ENCODE data around the gene DNM3. TPM values are rescaled to one million over a fixed set of nuclear protein-coding genes. Genes with fewer than 3 reads are reported as not detected.
A peak's percentile ranks its signal among the peaks of the same experiment; 100 is the strongest.
"Not testable (repeated sequence)": the region's sequence is repeated elsewhere in the genome, so short reads cannot be mapped to it uniquely, and the experiment has no call there.

DNM3 gene
- 1 to 10 TPM; 1.7 to 2.3 TPM for total RNA-seq
- long read RNA-seq: 0 reads

DNA sequence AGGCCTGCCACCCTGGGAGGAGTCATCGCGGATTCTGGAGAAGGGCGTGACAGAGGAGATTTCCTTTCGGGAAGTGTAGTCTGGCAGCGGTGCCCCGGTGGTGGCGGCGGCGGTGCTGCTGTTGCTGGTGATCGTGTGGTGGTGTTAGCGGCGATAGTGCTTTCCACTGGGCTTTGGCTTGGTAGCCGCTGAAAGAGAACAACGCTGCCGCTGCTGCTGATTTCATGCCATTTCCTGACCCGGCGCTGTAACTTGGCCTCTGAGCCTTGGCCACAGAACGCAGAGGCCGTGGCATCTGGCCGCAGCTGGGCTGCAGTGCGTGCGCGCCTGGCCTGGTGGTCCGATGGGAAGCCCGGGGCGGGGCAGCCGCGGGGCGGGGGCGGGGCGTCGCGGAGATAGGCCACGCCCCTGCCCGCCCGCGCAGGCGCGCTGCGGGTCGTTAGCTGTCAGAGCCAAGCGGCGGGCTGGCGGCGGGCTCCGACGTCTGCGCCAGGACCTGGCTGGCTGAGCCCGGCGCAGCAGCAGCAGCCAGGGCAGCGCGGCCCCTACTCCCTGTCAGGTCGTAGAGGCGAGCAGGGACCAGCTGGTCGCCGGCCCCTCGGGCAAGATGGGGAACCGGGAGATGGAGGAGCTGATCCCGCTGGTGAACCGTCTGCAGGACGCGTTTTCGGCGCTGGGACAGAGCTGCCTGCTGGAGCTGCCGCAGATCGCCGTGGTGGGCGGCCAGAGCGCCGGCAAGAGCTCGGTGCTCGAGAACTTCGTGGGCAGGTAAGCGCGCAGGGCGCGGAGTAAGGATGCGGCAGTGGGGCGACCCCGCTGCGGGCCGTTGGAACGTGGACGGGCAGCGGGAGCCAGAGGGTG is at the start of gene DNM3:
TSS of gene DNM3 (plus strand) at position 449 of the 861 bp plus-strand sequence. CDS start at position 608, 159 bp downstream.
- peak; percentile 98 for ATAC-seq

DNA sequence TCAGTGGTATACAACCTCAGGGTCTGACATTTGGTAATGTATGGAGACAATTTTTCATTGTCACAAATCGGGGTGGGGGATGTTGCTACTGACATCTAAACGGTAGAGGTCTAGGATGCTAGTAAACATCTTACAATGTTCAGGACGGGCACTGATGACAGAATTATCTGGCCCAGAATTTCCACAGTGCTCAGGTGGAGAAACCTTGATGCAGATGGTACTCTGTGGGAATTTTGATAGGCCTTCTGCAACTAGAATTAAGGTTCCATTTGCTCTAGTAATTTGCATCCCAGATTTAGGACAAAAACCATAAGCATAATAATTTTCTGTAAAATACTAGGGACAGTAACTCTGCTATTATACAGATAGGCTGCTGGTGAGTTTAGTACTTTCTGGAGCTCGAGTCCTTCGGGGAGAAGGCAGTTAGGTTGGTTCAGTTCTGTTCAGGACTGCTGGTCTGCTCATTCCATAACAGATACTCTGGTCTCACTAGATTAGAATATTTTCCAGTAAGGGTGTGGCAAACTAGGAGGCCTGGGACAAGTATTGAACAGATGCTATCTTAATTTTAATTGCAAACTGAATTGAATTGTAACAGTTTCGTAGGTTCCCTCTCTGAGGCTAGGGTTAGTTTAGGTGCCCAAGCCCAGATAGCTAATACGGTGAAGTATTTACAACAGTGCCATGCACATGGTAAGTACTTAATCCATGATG is 48.5 kb upstream of the DNM3 start:
- no peak for ATAC-seq
- intact Hi-C loops (cut with DNase I, micrococcal nuclease): no loop called here
- DNase-seq: no peak

More for the DNA sequence above, at the start of gene DNM3:
- peak; percentile 63 to 81 for DNase-seq
- intact Hi-C loops (cut with DNase I, micrococcal nuclease): no loop called here

DNA sequence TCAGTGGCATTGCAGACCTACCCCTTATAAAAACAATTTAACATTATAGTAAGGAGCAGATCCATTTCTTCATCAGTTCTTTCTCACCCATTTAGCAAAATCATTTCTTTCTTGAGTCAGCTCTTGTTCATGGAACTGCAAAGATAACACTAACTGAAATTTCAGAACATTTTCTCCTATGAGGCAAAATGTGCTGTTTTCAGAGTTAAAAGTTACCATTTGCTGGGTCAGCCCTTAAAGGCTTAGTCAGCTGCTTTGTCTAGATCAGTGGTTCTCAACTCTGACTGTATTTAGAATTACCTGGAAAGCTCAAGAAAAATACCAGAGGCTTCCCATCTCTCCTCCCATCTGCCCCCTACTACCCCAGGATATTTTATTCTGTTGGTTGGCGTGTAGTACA is 47.7 kb upstream of the DNM3 start:
- DNase-seq: no peak
- intact Hi-C loops (cut with DNase I, micrococcal nuclease): no loop called here
- no peak for ATAC-seq

DNA sequence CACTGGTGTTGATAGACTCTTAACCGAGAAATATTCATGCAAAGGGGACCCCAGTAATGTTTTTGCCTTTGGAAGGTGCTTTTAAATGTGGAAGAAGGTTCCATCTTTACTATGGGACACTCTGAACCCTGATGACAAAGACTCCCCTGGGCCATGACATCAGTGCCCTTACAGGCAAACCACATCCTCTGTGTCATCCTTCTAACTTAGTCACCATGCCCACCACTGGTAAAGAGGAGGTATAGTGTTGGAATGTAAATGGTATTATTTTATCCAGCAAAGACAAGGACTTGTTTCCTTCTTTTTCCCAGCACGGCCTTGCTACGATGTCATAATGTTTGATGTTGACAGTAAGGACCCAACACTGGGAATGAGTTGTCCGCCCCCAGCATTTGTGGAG is 47.2 kb upstream of the DNM3 start:
- ATAC-seq (no peak), DNase-seq (no peak)

DNA sequence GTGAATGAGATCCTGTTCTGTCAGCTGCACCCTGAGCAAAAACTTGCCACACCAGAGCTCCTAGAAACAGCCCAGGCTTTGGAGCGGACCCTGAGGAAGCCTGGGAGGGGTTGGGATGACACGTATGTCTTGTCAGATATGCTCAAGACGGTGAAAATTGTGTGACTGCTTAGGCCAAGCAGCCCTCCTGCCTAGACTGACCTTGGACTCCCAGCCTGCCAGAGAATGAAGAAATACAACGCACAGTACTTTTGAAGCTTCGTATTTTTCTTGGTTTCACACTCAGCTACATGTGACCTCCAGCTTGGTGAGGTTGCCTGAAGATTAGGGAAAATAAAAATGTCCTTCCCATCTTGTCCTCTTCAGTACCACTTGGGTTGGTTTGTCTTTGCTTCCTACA is 44.7 kb upstream of the DNM3 start:
- ATAC-seq (no peak), DNase-seq (no peak)
- intact Hi-C loops (cut with DNase I, micrococcal nuclease): no loop called here

More for the DNA sequence above, 47.2 kb upstream of the DNM3 start:
- intact Hi-C loops (cut with DNase I, micrococcal nuclease): no loop called here

DNA sequence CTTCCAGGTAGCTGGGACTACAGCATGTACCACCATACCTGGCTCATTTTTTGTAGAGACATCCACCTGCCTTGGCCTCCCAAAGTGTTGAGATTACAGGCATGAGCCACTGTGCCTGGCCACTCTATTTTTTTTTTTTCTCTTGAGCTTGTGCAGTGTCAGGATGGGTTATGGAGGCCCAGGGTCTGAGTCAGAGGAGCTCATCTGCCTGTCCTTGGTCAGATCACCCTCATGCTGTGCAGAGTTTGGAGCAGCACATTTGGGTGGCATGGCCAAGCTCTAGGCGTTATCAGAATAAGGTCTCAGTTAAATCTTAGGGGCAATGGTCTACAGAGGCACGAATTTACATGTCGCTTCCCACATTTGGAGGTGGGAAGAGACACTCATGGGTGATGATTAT is 43.0 kb upstream of the DNM3 start:
- ATAC-seq (no peak), DNase-seq (no peak)
- intact Hi-C loops (cut with DNase I, micrococcal nuclease): no loop called here

DNA sequence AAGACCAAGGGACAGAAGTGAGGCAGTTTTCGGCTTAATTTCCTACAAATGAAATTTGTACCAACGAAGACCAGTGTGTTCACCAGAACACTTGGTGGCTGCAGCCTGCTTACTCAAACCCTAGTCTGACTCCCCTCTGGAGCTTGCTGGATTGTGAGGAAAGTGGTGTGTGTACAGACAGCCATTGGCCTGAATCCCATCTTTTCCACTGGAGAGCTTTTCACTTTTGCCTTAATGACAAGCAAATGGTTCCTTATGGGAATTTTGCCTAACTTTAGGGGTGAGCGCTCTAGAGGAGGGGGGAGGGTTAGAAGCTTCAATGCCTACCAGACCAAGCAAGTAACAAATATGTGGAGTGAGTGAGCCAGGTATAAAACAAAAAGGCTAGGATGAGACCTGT is 42.5 kb upstream of the DNM3 start:
- intact Hi-C loops (cut with DNase I, micrococcal nuclease): no loop called here
- DNase-seq: no peak
- ATAC-seq: no peak

DNA sequence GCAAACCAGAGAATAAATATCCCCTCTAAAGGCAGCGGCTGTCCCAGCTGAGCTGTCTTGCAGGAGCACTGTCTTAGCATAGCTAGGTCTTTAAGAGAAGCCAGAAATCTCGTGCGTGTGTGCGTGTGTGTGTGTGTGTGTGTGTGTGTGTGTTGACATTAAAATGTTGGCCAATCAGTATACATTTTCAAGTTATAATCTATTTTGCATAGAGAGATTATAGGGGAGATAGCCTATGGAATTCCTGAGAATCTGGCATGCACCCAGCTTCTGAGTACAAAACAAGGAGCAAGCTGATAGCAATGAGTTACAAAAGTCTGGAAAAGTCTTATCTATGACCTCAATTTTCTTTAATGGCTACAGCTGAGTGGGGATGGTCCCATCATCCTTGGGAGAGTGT is 42.1 kb upstream of the DNM3 start:
- intact Hi-C loops (cut with DNase I, micrococcal nuclease): no loop called here
- ATAC-seq (no peak), DNase-seq (no peak)

DNA sequence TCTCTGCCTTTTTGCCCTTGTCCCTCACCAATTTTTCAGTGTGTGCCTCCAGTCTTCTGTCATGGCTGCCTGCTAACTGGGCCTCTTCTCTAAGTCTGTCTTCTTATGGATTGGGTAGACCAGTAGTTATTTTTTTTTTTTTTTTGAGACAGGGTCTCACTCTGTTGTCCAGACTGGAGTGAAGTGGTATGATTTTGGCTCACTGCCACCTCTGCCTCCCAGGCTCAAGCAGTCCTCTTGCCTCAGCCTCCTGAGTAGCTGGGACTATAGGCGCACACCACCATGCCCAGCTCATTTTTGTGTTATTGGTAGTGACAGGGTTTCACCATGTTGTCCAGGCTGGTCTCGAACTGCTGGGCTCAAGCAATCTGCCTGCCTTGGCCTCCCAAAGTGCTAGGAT is 41.6 kb upstream of the DNM3 start:
- DNase-seq, ATAC-seq: not testable (repeated sequence)
- intact Hi-C loops (cut with DNase I, micrococcal nuclease): loop anchor here (2.0 to 10.0 kb wide), 3 partner anchors 185 to 645 kb away; partner anchors contain the start of gene PIGC (in 1 of the 2)

DNA sequence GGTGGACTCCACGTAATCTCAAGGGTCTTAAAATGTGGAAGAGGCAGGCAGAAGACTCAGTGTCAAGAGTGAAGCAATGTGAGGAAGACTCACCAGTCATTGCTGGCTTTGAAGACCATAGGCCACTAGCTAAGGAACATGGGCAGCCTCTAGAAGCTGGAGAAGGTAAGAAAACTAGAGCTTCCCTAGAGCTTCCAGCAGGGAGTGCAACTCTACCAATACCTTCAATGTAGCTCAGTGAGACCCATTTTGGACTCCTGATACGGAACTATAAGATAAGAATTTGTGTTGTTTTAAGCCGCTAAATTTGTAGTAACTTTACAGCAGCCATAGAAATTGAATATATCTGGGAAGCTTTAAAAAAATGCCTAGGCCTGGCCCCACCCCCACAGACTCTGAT is 41.0 kb upstream of the DNM3 start:
- DNase-seq (no peak), ATAC-seq (no peak)
- intact Hi-C loops (cut with DNase I, micrococcal nuclease): loop anchor here (2.0 to 10.0 kb wide), 3 partner anchors 184 to 644 kb away; partner anchors contain the start of gene PIGC (in 1 of the 2)

DNA sequence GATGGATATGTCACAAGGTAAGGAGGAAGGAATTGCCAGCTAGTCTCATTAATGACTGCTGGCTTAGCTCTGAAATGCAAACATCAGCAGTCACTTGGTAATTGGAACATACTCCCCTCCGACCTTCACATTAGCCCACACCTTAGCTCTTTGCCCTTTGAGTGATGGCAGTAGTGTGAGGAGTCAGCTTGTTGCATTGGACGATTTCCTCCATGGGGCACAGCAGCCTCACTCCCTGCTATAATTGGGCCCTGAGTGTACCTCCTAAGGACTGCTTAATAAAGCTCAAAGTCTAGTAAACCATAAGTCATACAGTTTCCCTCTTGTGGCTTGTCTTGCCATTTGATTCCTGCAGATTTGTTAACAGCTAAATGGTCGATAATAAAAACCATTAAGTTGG is 40.4 kb upstream of the DNM3 start:
- DNase-seq (no peak), ATAC-seq (no peak)
- intact Hi-C loops (cut with DNase I, micrococcal nuclease): loop anchor here (2.0 to 10.0 kb wide), 3 partner anchors 184 to 644 kb away; partner anchors contain the start of gene PIGC (in 1 of the 2)

DNA sequence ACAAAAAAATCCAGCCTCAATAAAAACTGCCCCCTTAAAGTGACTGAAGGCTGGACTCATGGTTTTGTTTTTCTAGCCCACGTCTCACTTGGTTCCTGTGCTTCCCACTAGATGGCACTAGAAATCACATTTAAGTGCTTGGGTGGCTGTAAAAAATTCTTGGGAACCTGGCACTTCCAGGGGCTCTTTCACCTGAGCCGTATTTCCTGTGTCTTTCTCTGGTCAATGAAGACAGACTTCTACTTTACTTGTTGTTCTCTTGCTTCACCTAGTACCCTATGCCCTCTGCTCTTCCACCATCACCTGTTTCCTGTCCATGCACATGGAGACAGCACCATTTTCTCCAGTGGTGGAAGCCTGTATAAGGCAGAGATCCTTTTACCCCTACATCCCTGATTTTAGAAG is 39.8 kb upstream of the DNM3 start:
- intact Hi-C loops (cut with DNase I, micrococcal nuclease): loop anchor here (2.0 to 10.0 kb wide), 3 partner anchors 183 to 643 kb away; partner anchors contain the start of gene PIGC (in 1 of the 2)
- DNase-seq (no peak), ATAC-seq (peak; percentile 67)

DNA sequence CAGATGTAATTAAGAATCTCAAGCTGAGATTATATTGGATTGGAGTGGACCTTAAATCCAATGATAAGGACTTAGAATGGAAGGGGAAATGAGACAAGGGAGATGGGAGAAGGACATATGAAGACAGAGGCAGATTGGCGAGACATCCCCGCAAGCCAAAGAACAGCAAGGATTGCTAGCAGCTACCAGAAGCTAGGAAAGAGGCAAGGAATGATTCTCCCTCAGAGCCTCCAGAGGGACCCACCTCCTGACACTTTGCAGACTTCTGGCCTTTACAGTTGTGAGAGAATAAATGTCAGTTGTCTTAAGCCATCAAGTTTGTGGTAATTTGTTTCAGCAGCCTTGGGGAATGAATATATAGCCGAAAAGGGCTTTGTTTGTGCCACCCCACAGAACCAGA is 39.1 kb upstream of the DNM3 start:
- ATAC-seq: no peak
- intact Hi-C loops (cut with DNase I, micrococcal nuclease): loop anchor here (10.0 kb wide), 2 partner anchors 183 to 643 kb away; partner anchors contain the start of gene PIGC (in 1 of the 2)
- no peak for DNase-seq

DNA sequence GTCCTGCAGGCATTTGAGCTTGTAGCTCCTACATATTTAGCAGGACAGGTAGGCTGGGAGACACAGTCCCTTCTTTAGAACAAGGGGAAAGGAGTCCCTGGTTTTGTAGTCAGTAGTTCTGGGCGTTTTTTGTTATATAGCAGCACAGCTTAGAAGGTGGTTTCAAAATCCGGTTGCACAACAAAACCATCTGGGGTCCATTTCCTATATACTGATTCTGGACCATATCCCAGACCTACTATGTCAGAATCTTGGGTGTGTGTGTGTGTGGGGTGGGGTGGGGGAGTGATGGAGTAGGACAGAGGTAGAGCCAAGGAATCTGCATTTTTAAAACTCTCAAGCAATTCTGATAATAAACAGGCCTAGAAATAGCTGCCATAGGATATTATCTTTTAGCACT is 38.3 kb upstream of the DNM3 start:
- ATAC-seq: no peak
- intact Hi-C loops (cut with DNase I, micrococcal nuclease): loop anchor here (10.0 kb wide), 2 partner anchors 182 to 642 kb away; partner anchors contain the start of gene PIGC (in 1 of the 2)
- no peak for DNase-seq

DNA sequence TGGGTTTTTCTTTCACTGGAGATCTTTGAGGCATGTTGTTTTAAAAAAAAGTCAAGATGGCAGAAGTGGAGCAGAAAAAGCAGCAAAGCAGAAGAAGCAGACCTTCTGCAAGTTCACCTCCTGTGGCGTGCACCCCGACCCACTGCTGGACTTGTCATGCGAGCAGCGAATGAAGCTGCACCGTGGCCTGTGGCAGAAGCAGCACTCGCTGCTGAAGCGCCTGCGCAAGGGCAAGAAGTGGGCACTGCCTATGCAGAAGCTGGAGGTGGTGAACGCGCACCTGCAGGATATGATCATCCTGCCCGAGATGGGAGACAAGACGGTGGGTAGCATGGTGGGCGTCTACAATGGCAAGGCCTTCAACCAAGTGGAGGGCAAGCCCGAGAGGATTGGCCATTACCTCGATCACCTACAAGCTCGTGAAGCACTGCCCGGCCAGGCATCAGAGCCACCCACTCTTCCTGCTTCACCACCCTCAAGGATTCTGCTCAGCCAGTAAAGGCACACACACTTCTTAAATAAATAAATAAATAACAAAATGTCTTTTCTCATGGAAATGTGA is 37.8 kb upstream of the DNM3 start:
- no peak for DNase-seq
- ATAC-seq: no peak
- intact Hi-C loops (cut with DNase I, micrococcal nuclease): loop anchor here (10.0 kb wide), 2 partner anchors 181 to 641 kb away; partner anchors contain the start of gene PIGC (in 1 of the 2)

DNA sequence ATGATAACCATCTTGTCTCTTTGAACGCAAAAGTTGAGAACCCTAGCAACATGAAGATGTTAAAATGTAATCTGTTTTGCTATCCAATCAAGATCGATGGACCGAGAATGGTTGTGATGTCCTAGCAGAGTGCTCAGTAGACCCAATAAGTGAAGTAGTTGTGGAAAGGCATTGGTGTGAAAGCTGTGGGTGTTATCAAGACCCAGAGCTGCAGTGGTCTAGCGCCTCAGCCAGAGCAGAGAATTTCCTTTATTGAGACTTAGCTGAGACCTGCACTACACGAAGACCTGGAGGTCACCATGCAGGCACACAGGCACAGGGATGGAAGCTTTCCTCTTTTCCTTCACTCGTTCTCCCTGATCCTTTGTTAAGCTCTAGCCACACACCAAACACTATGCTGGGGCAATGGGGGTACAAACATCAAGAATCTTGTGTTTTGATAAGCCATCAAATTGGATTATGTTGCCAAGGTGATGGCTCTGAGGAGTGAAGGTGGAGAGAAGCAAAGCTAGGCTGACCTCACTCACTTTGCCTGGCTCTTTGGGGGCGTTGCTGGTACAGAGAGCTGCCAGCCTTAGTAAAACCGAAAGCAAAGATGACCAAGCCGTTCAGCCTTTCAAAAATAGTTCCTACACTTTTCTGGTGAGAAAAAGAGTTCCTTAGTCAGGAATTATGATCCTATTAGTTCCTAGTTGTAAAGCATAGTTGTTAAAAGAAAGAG is 35.7 kb upstream of the DNM3 start:
- DNase-seq (no peak), ATAC-seq (no peak)
- intact Hi-C loops (cut with DNase I, micrococcal nuclease): loop anchor here (10.0 kb wide), 2 partner anchors 179 to 639 kb away; partner anchors contain the start of gene PIGC (in 1 of the 2)

DNA sequence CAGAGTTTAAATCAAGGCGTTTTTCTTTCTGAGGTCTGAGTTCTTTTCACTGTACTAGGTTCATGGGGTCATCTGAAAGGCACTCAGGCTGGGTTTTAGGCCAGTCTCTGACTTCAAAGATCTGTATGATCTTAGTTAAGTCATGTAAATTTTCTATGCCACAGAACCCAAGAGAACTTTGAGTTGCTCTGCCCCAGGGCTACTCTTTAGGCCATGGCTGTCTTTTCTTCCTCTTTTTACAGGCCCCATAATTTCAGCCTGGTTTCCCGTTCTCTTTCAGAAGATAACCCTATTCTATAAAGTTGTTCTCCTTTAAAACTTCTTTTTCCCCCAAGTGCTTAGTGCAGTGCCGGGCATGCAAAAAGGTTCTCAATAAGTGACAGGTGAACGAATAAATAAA is 33.7 kb upstream of the DNM3 start:
- DNase-seq: no peak
- ATAC-seq: no peak
- intact Hi-C loops (cut with DNase I, micrococcal nuclease): loop anchor here (10.0 kb wide), 2 partner anchors 177 to 637 kb away; partner anchors contain the start of gene PIGC (in 1 of the 2)

DNA sequence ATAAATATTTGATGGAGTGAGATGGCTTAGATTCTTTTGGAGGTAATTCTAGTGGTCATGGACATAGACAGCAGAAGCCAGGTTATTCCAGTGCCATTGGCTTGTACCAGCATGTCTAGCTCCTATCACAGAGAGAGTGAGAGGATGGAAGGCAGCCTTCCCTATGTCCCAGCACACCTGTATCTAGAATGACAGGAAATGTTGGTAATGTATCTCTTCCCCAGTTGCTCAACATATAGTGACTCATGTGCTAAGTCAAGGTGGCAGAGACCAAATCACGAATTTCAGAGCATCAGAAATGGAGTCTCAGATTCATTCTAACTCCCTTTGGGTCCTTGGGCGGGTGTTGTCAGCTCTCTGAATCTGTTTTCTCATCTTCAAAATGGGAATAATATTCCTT is 31.5 kb upstream of the DNM3 start:
- DNase-seq (no peak), ATAC-seq (no peak)
- intact Hi-C loops (cut with DNase I, micrococcal nuclease): loop anchor here (10.0 kb wide), 2 partner anchors 175 to 635 kb away; partner anchors contain the start of gene PIGC (in 1 of the 2)

All from left colon (tissue), 2 donors.